Neural progenitor cell (in vitro differentiated cells): ENCODE measurements around the gene AKR1A1.

Experiments
- EZH2 ChIP-seq: fragments of 200-600 bp; sonication (generic); IDR thresholded peaks from 2 replicates; pipeline ENCODE4 v1.6.1; 2017; ENCODE audit warnings: antibody characterized with exemption, mild to moderate bottlenecking, moderate library complexity
- TF ChIP-seq, protein P1 (sequence below): fragments of 200-600 bp; sonication (generic); IDR thresholded peaks from 2 replicates; pipeline ENCODE4 v1.5.1; 2017; ENCODE audit warnings: antibody characterized with exemption, mild to moderate bottlenecking

DNA sequence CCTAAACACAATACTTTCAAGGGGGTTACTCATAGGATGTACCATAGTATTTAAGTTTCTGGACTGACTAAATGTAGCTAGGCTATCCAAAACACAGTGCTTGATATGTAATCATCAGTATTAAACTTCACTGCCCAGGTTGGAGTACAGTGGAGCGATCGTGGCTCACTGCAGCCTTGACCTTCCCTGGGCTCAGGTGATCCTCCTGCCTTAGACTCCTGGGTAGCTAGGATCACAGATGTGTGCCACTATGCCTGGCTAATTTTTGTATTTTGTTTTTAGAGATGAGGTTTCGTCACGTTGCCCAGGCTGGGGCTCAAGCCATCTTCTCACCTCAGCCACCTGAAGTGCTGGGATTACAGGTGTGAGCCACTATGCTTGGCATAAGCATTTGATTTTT is 43.8 kb downstream of the AKR1A1 start:
- TF ChIP-seq, protein P1, sequence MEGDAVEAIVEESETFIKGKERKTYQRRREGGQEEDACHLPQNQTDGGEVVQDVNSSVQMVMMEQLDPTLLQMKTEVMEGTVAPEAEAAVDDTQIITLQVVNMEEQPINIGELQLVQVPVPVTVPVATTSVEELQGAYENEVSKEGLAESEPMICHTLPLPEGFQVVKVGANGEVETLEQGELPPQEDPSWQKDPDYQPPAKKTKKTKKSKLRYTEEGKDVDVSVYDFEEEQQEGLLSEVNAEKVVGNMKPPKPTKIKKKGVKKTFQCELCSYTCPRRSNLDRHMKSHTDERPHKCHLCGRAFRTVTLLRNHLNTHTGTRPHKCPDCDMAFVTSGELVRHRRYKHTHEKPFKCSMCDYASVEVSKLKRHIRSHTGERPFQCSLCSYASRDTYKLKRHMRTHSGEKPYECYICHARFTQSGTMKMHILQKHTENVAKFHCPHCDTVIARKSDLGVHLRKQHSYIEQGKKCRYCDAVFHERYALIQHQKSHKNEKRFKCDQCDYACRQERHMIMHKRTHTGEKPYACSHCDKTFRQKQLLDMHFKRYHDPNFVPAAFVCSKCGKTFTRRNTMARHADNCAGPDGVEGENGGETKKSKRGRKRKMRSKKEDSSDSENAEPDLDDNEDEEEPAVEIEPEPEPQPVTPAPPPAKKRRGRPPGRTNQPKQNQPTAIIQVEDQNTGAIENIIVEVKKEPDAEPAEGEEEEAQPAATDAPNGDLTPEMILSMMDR, result no peak
- TF ChIP-seq EZH2, result no peak
